IMR-90 (cell line): Measurements from ENCODE around the gene WWC2.

ENCODE experiments used
- CEBPB ChIP-seq: IDR thresholded peaks from 2 replicates; pipeline ENCODE4 v1.6.1; 2012; ENCODE audit warnings: low read depth, low read length, improper control_type of control experiment
- MAZ ChIP-seq: IDR thresholded peaks from 2 replicates; pipeline ENCODE4 v1.6.1; 2012; ENCODE audit warnings: low read depth, mild to moderate bottlenecking, low read length, improper control_type of control experiment, moderate library complexity, borderline replicate concordance
- MXI1 ChIP-seq: IDR thresholded peaks from 2 replicates; pipeline ENCODE4 v1.6.1; 2012; ENCODE audit warnings: low read depth, mild to moderate bottlenecking, low read length, moderate library complexity, borderline replicate concordance
- POLR2A ChIP-seq: IDR thresholded peaks from 2 replicates; pipeline ENCODE4 v1.6.1; 2012; ENCODE audit warnings: mild to moderate bottlenecking, low read depth, low read length
- RAD21 ChIP-seq: IDR thresholded peaks from 2 replicates; pipeline ENCODE4 v1.6.1; 2012; ENCODE audit warnings: low read length, improper control_type of control experiment
- TF ChIP-seq, protein P1 (sequence below): conservative IDR thresholded peaks from 2 replicates; pipeline ENCODE4 v1.5.1; 2012; ENCODE audit warnings: mild to moderate bottlenecking, low read depth, low read length, improper control_type of control experiment

DNA sequence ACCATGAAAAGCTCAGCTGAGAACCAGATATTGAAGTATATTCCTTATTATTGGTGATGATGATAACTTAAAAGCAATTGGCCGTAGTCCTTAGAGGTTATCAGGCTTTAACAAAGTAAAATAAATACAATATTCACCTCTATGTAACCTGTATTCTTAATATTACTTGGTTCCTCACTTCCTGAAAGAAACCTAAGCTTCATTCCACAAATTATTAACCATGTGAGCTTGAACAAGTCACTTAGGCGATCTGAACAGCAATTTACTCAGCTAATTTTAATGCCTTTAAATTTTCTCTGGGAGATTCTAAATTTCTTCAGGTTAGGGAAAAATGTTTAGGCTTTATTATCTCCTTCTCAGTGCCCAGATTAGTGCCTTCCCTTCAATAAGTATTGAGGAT, 151.8 kb downstream of the WWC2 start:
- no peak for TF ChIP-seq MXI1
- TF ChIP-seq, protein P1, sequence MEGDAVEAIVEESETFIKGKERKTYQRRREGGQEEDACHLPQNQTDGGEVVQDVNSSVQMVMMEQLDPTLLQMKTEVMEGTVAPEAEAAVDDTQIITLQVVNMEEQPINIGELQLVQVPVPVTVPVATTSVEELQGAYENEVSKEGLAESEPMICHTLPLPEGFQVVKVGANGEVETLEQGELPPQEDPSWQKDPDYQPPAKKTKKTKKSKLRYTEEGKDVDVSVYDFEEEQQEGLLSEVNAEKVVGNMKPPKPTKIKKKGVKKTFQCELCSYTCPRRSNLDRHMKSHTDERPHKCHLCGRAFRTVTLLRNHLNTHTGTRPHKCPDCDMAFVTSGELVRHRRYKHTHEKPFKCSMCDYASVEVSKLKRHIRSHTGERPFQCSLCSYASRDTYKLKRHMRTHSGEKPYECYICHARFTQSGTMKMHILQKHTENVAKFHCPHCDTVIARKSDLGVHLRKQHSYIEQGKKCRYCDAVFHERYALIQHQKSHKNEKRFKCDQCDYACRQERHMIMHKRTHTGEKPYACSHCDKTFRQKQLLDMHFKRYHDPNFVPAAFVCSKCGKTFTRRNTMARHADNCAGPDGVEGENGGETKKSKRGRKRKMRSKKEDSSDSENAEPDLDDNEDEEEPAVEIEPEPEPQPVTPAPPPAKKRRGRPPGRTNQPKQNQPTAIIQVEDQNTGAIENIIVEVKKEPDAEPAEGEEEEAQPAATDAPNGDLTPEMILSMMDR, result no peak
- TF ChIP-seq POLR2A, result no peak
- TF ChIP-seq CEBPB, result no peak
- TF ChIP-seq MAZ, result no peak
- no peak for TF ChIP-seq RAD21
